Superior temporal gyrus (tissue), 1 donor: ENCODE data around the gene APC2.
"Not testable (repeated sequence)": the region's sequence is repeated elsewhere in the genome, so short reads cannot be mapped to it uniquely, and the experiment has no call there.

Experiments used
- DNase-seq: peaks from one replicate; pipeline ENCODE4 v3.0.0-alpha.2; 2016; ENCODE audit errors: extremely low spot score

Gene APC2

GRCh38 chr19:1428738-1429391 lies 21.1 kb upstream of the APC2 start:
- no peak for DNase-seq

GRCh38 chr19:1429750-1430149 lies 20.2 kb upstream of the APC2 start:
- no peak for DNase-seq

- DNase-seq, result no peak
These were observed 19.7 kb upstream of the APC2 start for GRCh38 chr19:1430246-1430645.

GRCh38 chr19:1431759-1432506 lies 18.0 kb upstream of the APC2 start:
- DNase-seq, result no peak

GRCh38 chr19:1432507-1432887 lies 17.4 kb upstream of the APC2 start:
- no peak for DNase-seq

GRCh38 chr19:1433119-1434039 lies 16.5 kb upstream of the APC2 start:
- DNase-seq, result no peak

- no peak for DNase-seq
These were observed 15.9 kb upstream of the APC2 start for GRCh38 chr19:1434040-1434366.

GRCh38 chr19:1434577-1435060 lies 15.3 kb upstream of the APC2 start:
- no peak for DNase-seq

GRCh38 chr19:1435378-1435989 lies 14.4 kb upstream of the APC2 start:
- DNase-seq, result no peak

GRCh38 chr19:1437609-1438008 lies 12.3 kb upstream of the APC2 start:
- no peak for DNase-seq

- peak; percentile 95 for DNase-seq
These were observed 11.6 kb upstream of the APC2 start, which contains the start of gene RPS15 for GRCh38 chr19:1438035-1438932. TSS of gene RPS15 (plus strand) at chr19:1438396. CDS start at chr19:1438426, 30 bp downstream.

GRCh38 chr19:1438933-1439354 lies 11.0 kb upstream of the APC2 start:
- DNase-seq, result no peak

GRCh38 chr19:1439525-1440417 lies 10.2 kb upstream of the APC2 start:
- DNase-seq, result not testable (repeated sequence)

GRCh38 chr19:1440418-1440801 lies 9.5 kb upstream of the APC2 start:
- DNase-seq, result no peak

- no peak for DNase-seq
These were observed 8.9 kb upstream of the APC2 start for GRCh38 chr19:1441022-1441426.

- DNase-seq, result no peak
These were observed 8.1 kb upstream of the APC2 start for GRCh38 chr19:1441677-1442438.

- peak; percentile 77 for DNase-seq
These were observed 4.6 kb upstream of the APC2 start for GRCh38 chr19:1445185-1445931.
